Gastrocnemius medialis (tissue), 4 donors: ENCODE measurements around the gene CDH20. TPM values are rescaled to one million over a fixed set of nuclear protein-coding genes. Genes with fewer than 3 reads are reported as not detected.

ENCODE experiments used
- ATAC-seq, 2 donors: fragments of 150-250 bp; one replicate each; pipeline ENCODE4 v1.9.1; 2016
- DNase-seq, 2 donors: peaks; one replicate each; pipeline ENCODE4 v3.0.0-alpha.2; 2019
- H3K27ac ChIP-seq, 4 donors: fragments of 200-600 bp; sonication (generic); 1 replicate in 1 of 4; 2 replicates in 3 of 4; pipeline ENCODE4 v1.5.1; 2016 to 2018; ENCODE audit warnings: mild to moderate bottlenecking in 2 of 4, moderate library complexity in 1 of 4
- H3K27me3 ChIP-seq, 3 donors: fragments of 200-600 bp; sonication (generic) in 2 of 3; 1 replicate in 1 of 3; 2 replicates in 2 of 3; pipeline versions ENCODE4 v1.5.1 to v1.6.0; 2016 to 2019; ENCODE audit warnings: mild to moderate bottlenecking in 1 of 3, moderate library complexity in 1 of 3
- H3K36me3 ChIP-seq, 2 donors: fragments of 200-600 bp; sonication (generic) in 1 of 2; one replicate each; pipeline ENCODE4 v1.5.1; 2017 to 2018
- H3K4me1 ChIP-seq, 2 donors: fragments of 200-600 bp; sonication (generic) in 1 of 2; one replicate each; pipeline ENCODE4 v1.5.1; 2016 to 2017; ENCODE audit warnings: mild to moderate bottlenecking in 2 of 2
- H3K4me3 ChIP-seq, 4 donors: fragments of 200-600 bp; sonication (generic) in 3 of 4; 1 replicate in 1 of 4; 2 replicates in 3 of 4; pipeline ENCODE4 v1.5.1; 2016 to 2019; ENCODE audit warnings: mild to moderate bottlenecking in 2 of 4
- H3K9me3 ChIP-seq, 3 donors: fragments of 200-600 bp; sonication (generic) in 2 of 3; 1 replicate in 1 of 3; 2 replicates in 2 of 3; pipeline ENCODE4 v1.5.1; 2016 to 2019
- POLR2A ChIP-seq, 2 donors: fragments of 450-650 bp; IDR thresholded peaks; one replicate each; pipeline ENCODE4 v1.6.1; 2017; ENCODE audit warnings: antibody characterized with exemption in 2 of 2, mild to moderate bottlenecking in 2 of 2, moderate library complexity in 2 of 2
- in situ Hi-C, 4 donors: fragments of 200-750 bp; cut with MboI; loops; one replicate each; pipeline versions ENCODE4 v1.15.0 to v1.8.0; 2017; ENCODE audit warnings: low sequenced_read_pairs in 4 of 4
- intact Hi-C: fragments of 100-400 bp; cut with DNase I; formaldehyde crosslinking; loops from one replicate; pipeline ENCODE4 v1.15.1; 2023; ENCODE audit warnings: low total_unique reads
- total RNA-seq, 4 donors: library from RNA; depleted of rRNA; stranded (reverse); fragments of >200 nt; gene quantifications; one replicate each; pipeline versions ENCODE4 v1.1.0 to v1.2.3, GENCODE V29; 2016
- TF ChIP-seq, protein P1 (sequence below), 5 experiments: fragments of 450-650 bp in 3 of 5; fragments of 200-600 bp in 2 of 5; sonication (generic) in 2 of 5; IDR thresholded peaks in 4 of 5; conservative IDR thresholded peaks in 1 of 5; 1 replicate in 4 of 5; 2 replicates in 1 of 5; pipeline ENCODE4 v1.5.1; 2016 to 2019; ENCODE audit warnings: antibody characterized with exemption in 5 of 5, mild to moderate bottlenecking in 3 of 5, moderate library complexity in 3 of 5

CDH20 gene
- total RNA-seq, 4 donors from 2014 or later = 0.51 to 19.6 (median 3.9) TPM

DNA sequence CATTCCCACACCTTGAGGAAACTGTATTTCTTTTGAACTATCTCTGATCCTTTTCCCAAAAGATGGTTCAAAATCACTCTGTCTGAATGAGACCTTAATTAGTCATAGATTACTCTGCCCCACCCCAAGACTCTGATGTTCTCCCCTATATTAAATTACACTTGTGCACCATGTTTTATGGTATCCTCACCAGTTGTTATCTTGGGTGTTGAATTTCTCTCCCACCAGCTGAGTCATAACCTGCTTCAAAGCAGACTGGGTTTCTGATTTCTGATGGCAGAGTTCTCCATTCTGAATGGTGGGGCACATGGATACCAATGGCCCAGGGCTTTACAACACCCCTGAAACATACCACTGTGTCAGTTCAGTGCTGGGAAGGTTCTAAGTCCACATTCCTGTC is 15.0 kb downstream of the CDH20 start:
- in situ Hi-C loops = loop anchor here in 1 of 4 donors (25.0 kb wide), 1 partner anchor 89 kb away; no protein-coding TSS in a partner anchor
- TF ChIP-seq, protein P1, sequence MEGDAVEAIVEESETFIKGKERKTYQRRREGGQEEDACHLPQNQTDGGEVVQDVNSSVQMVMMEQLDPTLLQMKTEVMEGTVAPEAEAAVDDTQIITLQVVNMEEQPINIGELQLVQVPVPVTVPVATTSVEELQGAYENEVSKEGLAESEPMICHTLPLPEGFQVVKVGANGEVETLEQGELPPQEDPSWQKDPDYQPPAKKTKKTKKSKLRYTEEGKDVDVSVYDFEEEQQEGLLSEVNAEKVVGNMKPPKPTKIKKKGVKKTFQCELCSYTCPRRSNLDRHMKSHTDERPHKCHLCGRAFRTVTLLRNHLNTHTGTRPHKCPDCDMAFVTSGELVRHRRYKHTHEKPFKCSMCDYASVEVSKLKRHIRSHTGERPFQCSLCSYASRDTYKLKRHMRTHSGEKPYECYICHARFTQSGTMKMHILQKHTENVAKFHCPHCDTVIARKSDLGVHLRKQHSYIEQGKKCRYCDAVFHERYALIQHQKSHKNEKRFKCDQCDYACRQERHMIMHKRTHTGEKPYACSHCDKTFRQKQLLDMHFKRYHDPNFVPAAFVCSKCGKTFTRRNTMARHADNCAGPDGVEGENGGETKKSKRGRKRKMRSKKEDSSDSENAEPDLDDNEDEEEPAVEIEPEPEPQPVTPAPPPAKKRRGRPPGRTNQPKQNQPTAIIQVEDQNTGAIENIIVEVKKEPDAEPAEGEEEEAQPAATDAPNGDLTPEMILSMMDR (IDR thresholded peaks at IDR 0.05 in 4 of 5, conservative IDR thresholded peaks at IDR 0.05 in 1 of 5) = no peak
- TF ChIP-seq POLR2A (IDR thresholded peaks at IDR 0.05) = no peak
- Histone ChIP-seq H3K4me3 (no peak overlapping the region), H3K9me3 (no peaks in the 10 kb centered on the region), H3K27ac (peak overlapping the region in 1 of 4 donors; percentile 39), H3K4me1 (no peaks in the 10 kb centered on the region), H3K27me3 (no peaks in the 10 kb centered on the region), H3K36me3 (no peaks in the 10 kb centered on the region)
- DNase-seq (no peak), ATAC-seq (peak in 1 of 2 donors; percentile 64)
- intact Hi-C loops = no loop called here

DNA sequence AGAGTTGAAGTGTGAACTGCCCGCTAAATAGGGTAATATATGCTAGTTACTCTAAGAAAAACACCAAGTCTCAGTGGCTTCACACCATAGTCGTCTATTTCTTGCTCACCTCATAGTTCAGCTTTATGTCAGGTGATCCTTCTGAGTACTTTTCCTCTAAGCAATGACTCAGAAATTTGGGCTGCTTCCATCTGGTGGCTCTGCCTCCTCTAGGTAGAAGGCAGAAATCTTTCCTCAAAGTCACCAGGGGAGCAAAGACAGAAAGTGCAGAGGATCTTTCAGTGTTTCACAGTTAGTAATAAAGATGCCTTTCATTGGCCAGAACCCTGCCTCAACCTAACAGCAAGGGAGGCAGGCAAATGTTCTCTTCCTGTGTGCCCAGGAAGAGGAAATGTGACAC is 17.3 kb downstream of the CDH20 start:
- H3K27me3 ChIP-seq = no peaks in the 10 kb centered on the region
- intact Hi-C loops (no loop called here), in situ Hi-C loops (no loop called here)
- TF ChIP-seq, protein P1 (IDR thresholded peaks at IDR 0.05 in 4 of 5, conservative IDR thresholded peaks at IDR 0.05 in 1 of 5) = no peak
- no peak for TF ChIP-seq POLR2A (IDR thresholded peaks at IDR 0.05)
- H3K36me3 ChIP-seq = no peaks in the 10 kb centered on the region
- no peaks in the 10 kb centered on the region for H3K9me3 ChIP-seq
- DNase-seq (no peak), ATAC-seq (peak; percentile 62 to 76)
- no peak overlapping the region for H3K27ac ChIP-seq
- H3K4me3 ChIP-seq = no peak overlapping the region
- no peaks in the 10 kb centered on the region for H3K4me1 ChIP-seq

DNA sequence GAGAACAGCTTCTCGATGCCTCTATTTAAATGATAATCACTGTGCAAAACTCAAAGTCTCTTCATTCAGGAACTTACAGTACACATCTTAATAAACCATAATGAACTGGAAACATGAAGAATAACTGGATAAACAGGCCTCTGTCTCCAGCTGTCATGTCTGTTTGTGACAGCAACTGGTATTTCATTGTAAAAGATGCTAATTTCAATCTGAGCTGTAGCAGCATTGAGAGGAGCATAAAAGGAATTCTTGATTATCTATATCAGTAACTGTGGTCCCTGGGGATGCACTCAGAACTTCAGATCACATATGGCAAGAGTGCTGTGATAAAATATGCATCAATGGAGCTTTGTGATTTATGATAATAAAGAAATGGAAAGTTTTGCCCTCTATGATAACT is 18.8 kb downstream of the CDH20 start:
- Histone ChIP-seq H3K36me3 (no peaks in the 10 kb centered on the region), H3K4me3 (no peak overlapping the region), H3K4me1 (no peaks in the 10 kb centered on the region), H3K27me3 (no peaks in the 10 kb centered on the region), H3K9me3 (no peaks in the 10 kb centered on the region), H3K27ac (no peak overlapping the region)
- ATAC-seq (no peak), DNase-seq (no peak)
- in situ Hi-C loops = no loop called here
- intact Hi-C loops = no loop called here
- TF ChIP-seq, protein P1 (IDR thresholded peaks at IDR 0.05 in 4 of 5, conservative IDR thresholded peaks at IDR 0.05 in 1 of 5) = no peak
- no peak for TF ChIP-seq POLR2A (IDR thresholded peaks at IDR 0.05)

DNA sequence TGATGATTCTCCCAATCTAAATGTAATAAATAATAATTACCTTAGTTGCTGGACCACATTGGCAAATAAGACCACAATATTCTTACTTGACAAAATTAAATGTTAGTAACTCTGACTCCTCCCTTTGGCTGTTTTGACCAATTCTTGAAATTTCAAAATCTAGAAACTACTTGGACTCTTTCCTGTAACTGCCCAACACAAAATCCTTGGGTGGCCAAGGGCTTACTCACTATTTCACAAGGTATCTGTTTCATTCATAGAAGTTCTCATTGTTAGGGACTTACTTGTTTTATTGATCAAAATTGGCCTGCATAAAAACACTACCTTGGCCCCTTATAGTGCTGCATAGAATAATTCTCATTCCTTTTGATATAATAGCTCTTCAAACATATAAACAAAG is 19.4 kb downstream of the CDH20 start:
- Histone ChIP-seq H3K4me1 (no peaks in the 10 kb centered on the region), H3K27me3 (no peaks in the 10 kb centered on the region), H3K36me3 (no peaks in the 10 kb centered on the region), H3K27ac (no peak overlapping the region), H3K4me3 (no peak overlapping the region), H3K9me3 (no peaks in the 10 kb centered on the region)
- ATAC-seq (no peak), DNase-seq (no peak)
- intact Hi-C loops = no loop called here
- in situ Hi-C loops = no loop called here
- no peak for TF ChIP-seq POLR2A (IDR thresholded peaks at IDR 0.05)
- TF ChIP-seq, protein P1 (IDR thresholded peaks at IDR 0.05 in 4 of 5, conservative IDR thresholded peaks at IDR 0.05 in 1 of 5) = no peak
